Uterus (tissue), 4 donors: Measurements from ENCODE around the gene KCNIP1. TPM values are rescaled to one million over a fixed set of nuclear protein-coding genes. Genes with fewer than 3 reads are reported as not detected.

Experiments
- DNase-seq, 2 donors: peaks; one replicate each; pipeline ENCODE4 v3.0.0-alpha.2; 2019 to 2020
- H3K27ac ChIP-seq, 2 donors: fragments of 200-600 bp; sonication (generic); 1 replicate in 1 of 2; 2 replicates in 1 of 2; pipeline ENCODE4 v1.5.1; 2016 to 2018
- H3K27me3 ChIP-seq, 2 donors: fragments of 200-600 bp; sonication (generic); one replicate each; pipeline ENCODE4 v1.5.1; 2018 to 2019; ENCODE audit warnings: control low read depth in 1 of 2
- H3K36me3 ChIP-seq, 2 donors: fragments of 200-600 bp; sonication (generic); one replicate each; pipeline ENCODE4 v1.5.1; 2019; ENCODE audit warnings: control low read depth in 1 of 2
- H3K4me1 ChIP-seq, 2 donors: fragments of 200-600 bp; sonication (generic); one replicate each; pipeline ENCODE4 v1.5.1; 2018 to 2019; ENCODE audit warnings: control low read depth in 1 of 2
- H3K4me3 ChIP-seq, 2 donors: fragments of 200-600 bp; sonication (generic); 1 replicate in 1 of 2; 2 replicates in 1 of 2; pipeline ENCODE4 v1.5.1; 2018 to 2019; ENCODE audit warnings: mild to moderate bottlenecking in 1 of 2
- H3K9me3 ChIP-seq, 2 donors: fragments of 200-600 bp; sonication (generic); one replicate each; pipeline ENCODE4 v1.5.1; 2019; ENCODE audit warnings: control low read depth in 1 of 2
- CTCF ChIP-seq, 4 experiments: fragments of 200-600 bp in 2 of 4; fragments of 450-650 bp in 2 of 4; sonication (generic) in 2 of 4; IDR thresholded peaks; one replicate each; pipeline ENCODE4 v1.5.1; 2016 to 2019; ENCODE audit warnings: antibody characterized with exemption in 4 of 4, mild to moderate bottlenecking in 2 of 4, moderate library complexity in 1 of 4
- POLR2A ChIP-seq, 2 donors: fragments of 450-650 bp; IDR thresholded peaks; one replicate each; pipeline ENCODE4 v1.6.1; 2016; ENCODE audit warnings: antibody characterized with exemption in 2 of 2, mild to moderate bottlenecking in 1 of 2, moderate library complexity in 1 of 2
- intact Hi-C: fragments of 100-400 bp; cut with DNase I; formaldehyde crosslinking; loops from one replicate; pipeline ENCODE4 v1.15.1; 2023; ENCODE audit warnings: low total_unique reads
- total RNA-seq, 4 donors: library from RNA; depleted of rRNA in 3 of 4; stranded (reverse); fragments of >200 nt in 3 of 4; gene quantifications; one replicate each; pipeline versions ENCODE4 v1.1.0 to v1.2.4, GENCODE V29; 2014 to 2023
- donor health status: DM: yes; HTN: yes; CAD: no.

The KCNIP1 gene
- total RNA-seq, 4 donors from 2014 or later: 1.3 to 7.0 (median 3.9) TPM

- H3K4me1 ChIP-seq: no peaks in the 10 kb centered on the region
- H3K36me3 ChIP-seq: no peaks in the 10 kb centered on the region
- DNase-seq: no peak
- no peaks in the 10 kb centered on the region for H3K27me3 ChIP-seq
- no peak overlapping the region for H3K27ac ChIP-seq
- H3K9me3 ChIP-seq: no peaks in the 10 kb centered on the region
- TF ChIP-seq CTCF (IDR thresholded peaks at IDR 0.05) (no peak), POLR2A (IDR thresholded peaks at IDR 0.05) (no peak)
- intact Hi-C loops: no loop called here
- H3K4me3 ChIP-seq: no peak overlapping the region
Observed at GRCh38 chr5:170747357-170747756, 243.5 kb downstream of the KCNIP1 start.

- intact Hi-C loops: no loop called here
- TF ChIP-seq POLR2A (IDR thresholded peaks at IDR 0.05) (no peak), CTCF (IDR thresholded peaks at IDR 0.05) (no peak)
- Histone ChIP-seq H3K9me3 (no peaks in the 10 kb centered on the region), H3K4me3 (no peak overlapping the region), H3K27ac (no peak overlapping the region), H3K4me1 (no peaks in the 10 kb centered on the region), H3K36me3 (no peaks in the 10 kb centered on the region), H3K27me3 (no peaks in the 10 kb centered on the region)
- no peak for DNase-seq
Observed at GRCh38 chr5:170747851-170748250, 244.0 kb downstream of the KCNIP1 start.

- Histone ChIP-seq H3K27ac (no peak overlapping the region), H3K27me3 (no peaks in the 10 kb centered on the region), H3K4me1 (no peaks in the 10 kb centered on the region), H3K9me3 (no peaks in the 10 kb centered on the region), H3K4me3 (no peak overlapping the region), H3K36me3 (no peaks in the 10 kb centered on the region)
- intact Hi-C loops: no loop called here
- no peak for TF ChIP-seq POLR2A (IDR thresholded peaks at IDR 0.05)
- TF ChIP-seq CTCF (IDR thresholded peaks at IDR 0.05): no peak
- no peak for DNase-seq
Observed at GRCh38 chr5:170748951-170749471, 245.2 kb downstream of the KCNIP1 start.

- DNase-seq: no peak
- Histone ChIP-seq H3K4me3 (no peak overlapping the region), H3K4me1 (no peaks in the 10 kb centered on the region), H3K27me3 (no peaks in the 10 kb centered on the region), H3K36me3 (no peaks in the 10 kb centered on the region), H3K27ac (no peak overlapping the region), H3K9me3 (no peaks in the 10 kb centered on the region)
- no peak for TF ChIP-seq POLR2A (IDR thresholded peaks at IDR 0.05)
- TF ChIP-seq CTCF (IDR thresholded peaks at IDR 0.05): no peak
- intact Hi-C loops: no loop called here
Observed at GRCh38 chr5:170749911-170750431, 246.2 kb downstream of the KCNIP1 start.

GRCh38 chr5:170750791-170751190, 247.0 kb downstream of the KCNIP1 start:
- H3K4me1 ChIP-seq: no peaks in the 10 kb centered on the region
- no peak for DNase-seq
- H3K9me3 ChIP-seq: no peaks in the 10 kb centered on the region
- intact Hi-C loops: no loop called here
- no peak for TF ChIP-seq POLR2A (IDR thresholded peaks at IDR 0.05)
- no peak for TF ChIP-seq CTCF (IDR thresholded peaks at IDR 0.05)
- no peaks in the 10 kb centered on the region for H3K27me3 ChIP-seq
- no peak overlapping the region for H3K27ac ChIP-seq
- H3K36me3 ChIP-seq: no peaks in the 10 kb centered on the region
- H3K4me3 ChIP-seq: no peak overlapping the region
